Mesothelial cell of epicardium (in vitro differentiated cells): ENCODE measurements around the gene GMIP. TPM values are rescaled to one million over a fixed set of nuclear protein-coding genes. Genes with fewer than 3 reads are reported as not detected.
A peak's percentile ranks its signal among the peaks of the same experiment; 100 is the strongest.
"Not testable (repeated sequence)": the region's sequence is repeated elsewhere in the genome, so short reads cannot be mapped to it uniquely, and the experiment has no call there.

Experiments used
- DNase-seq, 2 experiments: peaks; one replicate each; pipeline ENCODE4 v3.0.0; 2021; ENCODE audit warnings: low spot score in 2 of 2; ENCODE audit not compliant: unreplicated experiment in 2 of 2
- H3K27ac Mint-ChIP-seq: 2 replicates; pipeline ENCODE4 v1.8.0; 2021; ENCODE audit warnings: mixed read lengths
- H3K27me3 Mint-ChIP-seq: 2 replicates; pipeline ENCODE4 v1.8.0; 2021; ENCODE audit warnings: low read depth, mixed read lengths
- H3K36me3 Mint-ChIP-seq: 2 replicates; pipeline ENCODE4 v1.8.0; 2021; ENCODE audit warnings: mixed read lengths
- H3K4me1 Mint-ChIP-seq: 2 replicates; pipeline ENCODE4 v1.8.0; 2021; ENCODE audit warnings: mixed read lengths
- H3K4me3 Mint-ChIP-seq: 2 replicates; pipeline ENCODE4 v1.8.0; 2021; ENCODE audit warnings: mild to moderate bottlenecking, moderate library complexity, mixed read lengths
- H3K9me3 Mint-ChIP-seq: 2 replicates; pipeline ENCODE4 v1.8.0; 2021; ENCODE audit warnings: mixed read lengths
- total RNA-seq: library from RNA; stranded (reverse); gene quantifications from 3 replicates; pipeline ENCODE4 v1.2.1, GENCODE V29; 2021
- TF ChIP-seq, protein P1 (sequence below): fragments of 200-600 bp; sonication (generic); IDR thresholded peaks from one replicate; pipeline ENCODE4 v1.5.0; 2021; ENCODE audit warnings: antibody characterized with exemption; ENCODE audit not compliant: unreplicated experiment

The GMIP gene
- total RNA-seq: 25.0 to 27.1 TPM (median 25.1 TPM) in 3 replicates

- Mint-ChIP-seq H3K4me3 (peak within 1 kb of the TSS; percentile 96), H3K36me3 (peaks cover 8% of the 10 kb centered on the region), H3K4me1 (peaks cover 14% of the 10 kb centered on the region), H3K27me3 (no peaks in the 10 kb centered on the region), H3K9me3 (no peaks in the 10 kb centered on the region), H3K27ac (peak within 1 kb of the TSS; percentile 88)
- peak; percentile 65 to 87 for DNase-seq
- TF ChIP-seq, protein P1, sequence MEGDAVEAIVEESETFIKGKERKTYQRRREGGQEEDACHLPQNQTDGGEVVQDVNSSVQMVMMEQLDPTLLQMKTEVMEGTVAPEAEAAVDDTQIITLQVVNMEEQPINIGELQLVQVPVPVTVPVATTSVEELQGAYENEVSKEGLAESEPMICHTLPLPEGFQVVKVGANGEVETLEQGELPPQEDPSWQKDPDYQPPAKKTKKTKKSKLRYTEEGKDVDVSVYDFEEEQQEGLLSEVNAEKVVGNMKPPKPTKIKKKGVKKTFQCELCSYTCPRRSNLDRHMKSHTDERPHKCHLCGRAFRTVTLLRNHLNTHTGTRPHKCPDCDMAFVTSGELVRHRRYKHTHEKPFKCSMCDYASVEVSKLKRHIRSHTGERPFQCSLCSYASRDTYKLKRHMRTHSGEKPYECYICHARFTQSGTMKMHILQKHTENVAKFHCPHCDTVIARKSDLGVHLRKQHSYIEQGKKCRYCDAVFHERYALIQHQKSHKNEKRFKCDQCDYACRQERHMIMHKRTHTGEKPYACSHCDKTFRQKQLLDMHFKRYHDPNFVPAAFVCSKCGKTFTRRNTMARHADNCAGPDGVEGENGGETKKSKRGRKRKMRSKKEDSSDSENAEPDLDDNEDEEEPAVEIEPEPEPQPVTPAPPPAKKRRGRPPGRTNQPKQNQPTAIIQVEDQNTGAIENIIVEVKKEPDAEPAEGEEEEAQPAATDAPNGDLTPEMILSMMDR: peak; percentile 96
Observed at GRCh38 chr19:19643158-19644053, at the start of gene GMIP. Gene GMIP, minus strand, starts transcription at chr19:19643657. Its CDS starts 128 bp downstream, at chr19:19643529.

GRCh38 chr19:19691683-19692082 lies 48.2 kb upstream of the GMIP start:
- Mint-ChIP-seq H3K9me3 (peaks cover 11% of the 10 kb centered on the region), H3K27me3 (no peaks in the 10 kb centered on the region), H3K27ac (no peak overlapping the region), H3K36me3 (peaks cover 10% of the 10 kb centered on the region), H3K4me1 (no peaks in the 10 kb centered on the region), H3K4me3 (no peak overlapping the region)
- no peak for DNase-seq
- TF ChIP-seq, protein P1: no peak

GRCh38 chr19:19689023-19689422 lies 45.6 kb upstream of the GMIP start:
- H3K27ac Mint-ChIP-seq, H3K4me1 Mint-ChIP-seq, DNase-seq, H3K4me3 Mint-ChIP-seq, H3K27me3 Mint-ChIP-seq: not testable (repeated sequence)
- H3K36me3 Mint-ChIP-seq: peaks cover 19% of the 10 kb centered on the region
- peaks cover 18% of the 10 kb centered on the region for H3K9me3 Mint-ChIP-seq

DNA sequence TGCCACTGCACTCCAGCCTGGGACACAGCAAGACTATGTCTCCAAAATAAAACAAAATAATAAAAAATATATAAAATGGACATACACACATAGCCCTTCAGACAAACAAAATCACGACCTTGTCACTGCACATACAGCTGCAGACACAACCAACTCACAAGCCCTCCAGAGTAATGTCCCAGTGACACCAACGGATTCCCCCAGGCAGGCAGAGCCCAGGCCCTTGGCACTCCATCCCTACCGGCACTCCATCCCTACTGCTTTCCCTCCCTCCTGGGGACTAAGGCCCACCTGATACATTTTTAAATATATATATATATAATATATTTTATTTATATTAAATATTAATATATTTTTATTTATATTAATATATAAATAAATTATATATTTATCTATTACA lies 43.6 kb upstream of the GMIP start:
- Mint-ChIP-seq H3K36me3 (peaks cover 33% of the 10 kb centered on the region), H3K27me3 (no peaks in the 10 kb centered on the region), H3K4me3 (no peak overlapping the region), H3K4me1 (no peaks in the 10 kb centered on the region), H3K27ac (no peak overlapping the region), H3K9me3 (peaks cover 28% of the 10 kb centered on the region)
- TF ChIP-seq, protein P1: no peak
- DNase-seq: no peak

DNA sequence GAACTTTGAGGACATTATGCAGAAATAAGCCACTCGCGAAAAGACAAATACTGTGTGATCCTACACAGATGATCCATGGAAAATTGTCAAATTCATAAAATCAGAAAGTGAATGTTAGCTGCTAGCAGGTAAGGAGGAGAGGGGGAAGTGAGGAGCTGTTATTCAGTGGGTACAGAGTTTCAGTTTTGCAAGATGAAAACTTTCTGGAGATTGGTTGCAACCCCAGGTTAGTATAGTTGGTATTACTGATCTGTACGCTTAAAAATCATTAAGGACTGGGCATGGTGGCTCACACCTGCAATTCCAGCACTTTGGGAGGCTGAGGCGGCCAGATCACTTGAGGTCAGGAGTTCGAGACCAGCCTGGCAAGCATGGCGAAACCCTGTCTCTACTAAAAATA lies 43.1 kb upstream of the GMIP start:
- TF ChIP-seq, protein P1: no peak
- Mint-ChIP-seq H3K27me3 (no peaks in the 10 kb centered on the region), H3K9me3 (peaks cover 28% of the 10 kb centered on the region), H3K36me3 (peaks cover 33% of the 10 kb centered on the region), H3K4me1 (no peaks in the 10 kb centered on the region), H3K4me3 (no peak overlapping the region), H3K27ac (no peak overlapping the region)
- no peak for DNase-seq

DNA sequence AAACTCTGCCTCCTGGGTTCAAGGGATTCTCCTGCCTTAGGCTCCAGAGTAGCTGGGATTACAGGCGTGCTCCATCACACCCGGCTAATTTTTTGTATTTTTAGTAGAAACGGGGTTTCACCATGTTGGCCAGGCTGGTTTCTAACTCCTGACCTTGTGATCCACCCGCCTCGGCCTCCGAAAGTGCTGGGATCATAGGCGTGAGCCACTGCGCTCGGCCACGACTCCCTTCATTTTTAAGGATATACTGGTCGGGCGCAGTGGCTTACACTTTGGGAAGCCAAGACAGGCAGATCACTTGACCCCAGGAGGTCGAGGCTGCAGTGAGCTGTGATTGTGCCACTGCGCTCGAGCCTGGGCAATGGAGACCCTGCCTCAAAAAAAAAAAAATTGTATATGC lies 42.7 kb upstream of the GMIP start:
- not testable (repeated sequence) for H3K4me1 Mint-ChIP-seq, DNase-seq, H3K27me3 Mint-ChIP-seq, H3K27ac Mint-ChIP-seq, H3K4me3 Mint-ChIP-seq
- H3K9me3 Mint-ChIP-seq: peaks cover 32% of the 10 kb centered on the region
- H3K36me3 Mint-ChIP-seq: peaks cover 37% of the 10 kb centered on the region
